ENCODE results near the gene PCDHB9. TPM values are rescaled to one million over a fixed set of nuclear protein-coding genes. Genes with fewer than 3 reads are reported as not detected.
"Not testable (repeated sequence)": the region's sequence is repeated elsewhere in the genome, so short reads cannot be mapped to it uniquely, and the experiment has no call there.

PCDHB9 gene
- total RNA-seq, 5 donors from 2014 or later (not counting 1 experiment from before 2014, with no cell fraction given), result 0.09 to 0.26 (median 0.23) TPM; not detected in 2

- H3K27ac ChIP-seq (ENCODE audit: low read length); H3K27ac Mint-ChIP-seq; H3K36me3 Mint-ChIP-seq; H3K9me3 ChIP-seq; CTCF ChIA-PET; POLR2A ChIA-PET; H3K4me3 ChIP-seq (ENCODE audit: control insufficient read depth in 1 of 2, extremely low read depth in 1 of 2, low read length in 1 of 2); H3K36me3 ChIP-seq (ENCODE audit: control insufficient read depth in 2 of 2, extremely low read depth in 1 of 2, insufficient read depth in 1 of 2, low read length in 1 of 2); H3K4me3 Mint-ChIP-seq; ATAC-seq (replicated peaks in 1 of 4); DNase-seq; H3K4me1 ChIP-seq (ENCODE audit: control insufficient read depth in 1 of 2, extremely low read depth in 1 of 2, insufficient read depth in 2 of 2, low read length in 2 of 2): not testable (repeated sequence)
- peaks cover 4 to 14% (median 7%) of the 10 kb centered on the region in 3 donors for H3K4me1 Mint-ChIP-seq
- peaks cover 10 to 19% (median 16%) of the 10 kb centered on the region in 3 donors for H3K9me3 Mint-ChIP-seq
- H3K27me3 Mint-ChIP-seq, result peaks cover 56 to 62% of the 10 kb centered on the region in 2 donors
- peaks cover 5 to 27% of the 10 kb centered on the region in 2 experiments for H3K27me3 ChIP-seq (replicated peaks in 1 of 2; ENCODE audit: control insufficient read depth in 2 of 2, extremely low read depth in 1 of 2, insufficient read depth in 2 of 2, low read length in 1 of 2)
- 39% methylated on average over 21 of the region's 69 CpGs for WGBS (ENCODE audit: insufficient coverage)
Measured at GRCh38 chr5:141184117-141184855, 2.7 kb upstream of the PCDHB9 start.

- H3K4me3 Mint-ChIP-seq; H3K4me3 ChIP-seq (ENCODE audit: control insufficient read depth in 1 of 2, extremely low read depth in 1 of 2, low read length in 1 of 2); ATAC-seq (replicated peaks in 1 of 4); H3K36me3 ChIP-seq (ENCODE audit: control insufficient read depth in 2 of 2, extremely low read depth in 1 of 2, insufficient read depth in 1 of 2, low read length in 1 of 2); H3K4me1 ChIP-seq (ENCODE audit: control insufficient read depth in 1 of 2, extremely low read depth in 1 of 2, insufficient read depth in 2 of 2, low read length in 2 of 2); CTCF ChIA-PET; H3K9me3 ChIP-seq; H3K36me3 Mint-ChIP-seq; H3K27ac Mint-ChIP-seq; DNase-seq; POLR2A ChIA-PET; H3K27ac ChIP-seq (ENCODE audit: low read length): not testable (repeated sequence)
- WGBS (ENCODE audit: insufficient coverage), result 41% methylated on average over 3 of the region's 37 CpGs
- Mint-ChIP-seq H3K4me1 (peaks cover 4 to 14% (median 8%) of the 10 kb centered on the region in 3 donors), H3K27me3 (peaks cover 57 to 71% of the 10 kb centered on the region in 2 donors), H3K9me3 (peaks cover 18 to 22% (median 21%) of the 10 kb centered on the region in 3 donors)
- peaks cover 5 to 24% of the 10 kb centered on the region in 2 experiments for H3K27me3 ChIP-seq (replicated peaks in 1 of 2; ENCODE audit: control insufficient read depth in 2 of 2, extremely low read depth in 1 of 2, insufficient read depth in 2 of 2, low read length in 1 of 2)
Measured at GRCh38 chr5:141188682-141189081, 1.7 kb downstream of the PCDHB9 start.

DNA sequence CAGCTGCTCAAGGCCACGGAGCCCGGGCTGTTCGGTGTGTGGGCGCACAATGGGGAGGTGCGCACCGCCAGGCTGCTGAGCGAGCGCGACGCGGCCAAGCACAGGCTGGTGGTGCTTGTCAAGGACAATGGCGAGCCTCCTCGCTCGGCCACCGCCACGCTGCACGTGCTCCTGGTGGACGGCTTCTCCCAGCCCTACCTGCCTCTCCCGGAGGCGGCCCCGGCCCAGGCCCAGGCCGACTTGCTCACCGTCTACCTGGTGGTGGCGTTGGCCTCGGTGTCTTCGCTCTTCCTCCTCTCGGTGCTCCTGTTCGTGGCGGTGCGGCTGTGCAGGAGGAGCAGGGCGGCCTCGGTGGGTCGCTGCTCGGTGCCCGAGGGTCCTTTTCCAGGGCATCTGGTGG, 2.2 kb downstream of the PCDHB9 start:
- POLR2A ChIA-PET; H3K4me1 ChIP-seq (ENCODE audit: control insufficient read depth in 1 of 2, extremely low read depth in 1 of 2, insufficient read depth in 2 of 2, low read length in 2 of 2); H3K9me3 ChIP-seq; H3K36me3 Mint-ChIP-seq; ATAC-seq (replicated peaks in 1 of 4); H3K4me3 ChIP-seq (ENCODE audit: control insufficient read depth in 1 of 2, extremely low read depth in 1 of 2, low read length in 1 of 2); DNase-seq; CTCF ChIA-PET; H3K36me3 ChIP-seq (ENCODE audit: control insufficient read depth in 2 of 2, extremely low read depth in 1 of 2, insufficient read depth in 1 of 2, low read length in 1 of 2); H3K27ac Mint-ChIP-seq; H3K4me3 Mint-ChIP-seq; H3K27ac ChIP-seq (ENCODE audit: low read length): not testable (repeated sequence)
- Mint-ChIP-seq H3K4me1 (peaks cover 4 to 14% (median 8%) of the 10 kb centered on the region in 3 donors), H3K27me3 (peaks cover 57 to 70% of the 10 kb centered on the region in 2 donors), H3K9me3 (peaks cover 18 to 22% (median 21%) of the 10 kb centered on the region in 3 donors)
- 67% methylated on average over 6 of the region's 35 CpGs for WGBS (ENCODE audit: insufficient coverage)
- peaks cover 5 to 24% of the 10 kb centered on the region in 2 experiments for H3K27me3 ChIP-seq (replicated peaks in 1 of 2; ENCODE audit: control insufficient read depth in 2 of 2, extremely low read depth in 1 of 2, insufficient read depth in 2 of 2, low read length in 1 of 2)

DNA sequence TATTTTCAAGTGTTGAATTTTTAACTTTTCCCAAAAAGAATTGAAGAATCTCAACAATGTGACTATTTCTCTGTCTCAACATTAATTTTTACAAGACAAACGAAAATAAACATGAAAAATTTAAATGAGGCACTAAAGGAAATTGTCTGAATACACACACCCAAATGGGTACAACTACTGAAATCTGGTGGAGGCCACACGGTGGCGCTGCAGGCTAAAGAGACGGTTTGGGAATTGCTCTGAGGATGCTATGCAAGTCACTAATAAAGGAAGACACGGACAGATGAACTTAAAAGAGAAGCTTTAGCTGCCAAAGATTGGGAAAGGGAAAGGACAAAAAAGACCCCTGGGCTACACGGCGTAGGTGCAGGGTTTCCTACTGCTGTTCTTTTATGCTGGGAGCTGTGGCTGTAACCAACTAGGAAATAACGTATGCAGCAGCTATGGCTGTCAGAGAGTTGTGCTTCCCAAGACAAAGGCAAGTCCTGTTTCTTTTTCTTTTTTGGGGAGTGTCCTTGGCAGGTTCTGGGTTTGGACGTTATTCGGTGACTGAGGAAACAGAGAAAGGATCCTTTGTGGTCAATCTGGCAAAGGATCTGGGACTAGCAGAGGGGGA, 5.3 kb downstream of the PCDHB9 start, which contains the start of gene PCDHB10:
Gene PCDHB10 (plus strand): TSS at position 244 of the 616 bp plus-strand sequence. CDS start 200 bp downstream, at position 444.
- peak in 4 of 35 experiments; percentile 8 to 24 (median 10) for DNase-seq
- H3K9me3 Mint-ChIP-seq, result peaks cover 21 to 35% (median 26%) of the 10 kb centered on the region in 3 donors
- 11% methylated on average over 6 of the region's 10 CpGs for WGBS (ENCODE audit: insufficient coverage)
- H3K4me3 Mint-ChIP-seq, result no peak within 1 kb of the TSS
- Histone ChIP-seq H3K36me3 (ENCODE audit: control insufficient read depth in 2 of 2, extremely low read depth in 1 of 2, insufficient read depth in 1 of 2, low read length in 1 of 2) (no peaks in the 10 kb centered on the region), H3K27me3 (replicated peaks in 1 of 2; ENCODE audit: control insufficient read depth in 2 of 2, extremely low read depth in 1 of 2, insufficient read depth in 2 of 2, low read length in 1 of 2) (peaks cover 2 to 21% of the 10 kb centered on the region in 2 experiments), H3K27ac (ENCODE audit: low read length) (no peak within 1 kb of the TSS), H3K4me1 (ENCODE audit: control insufficient read depth in 1 of 2, extremely low read depth in 1 of 2, insufficient read depth in 2 of 2, low read length in 2 of 2) (no peaks in the 10 kb centered on the region), H3K9me3 (peaks cover 2% of the 10 kb centered on the region), H3K4me3 (ENCODE audit: control insufficient read depth in 1 of 2, extremely low read depth in 1 of 2, low read length in 1 of 2) (no peak within 1 kb of the TSS)
- no peaks in the 10 kb centered on the region for H3K36me3 Mint-ChIP-seq
- peak within 1 kb of the TSS in 1 of 2 donors; percentile 10 for H3K27ac Mint-ChIP-seq
- ATAC-seq (replicated peaks in 1 of 4), result no peak
- ChIA-PET POLR2A (no interaction called here), CTCF (no interaction called here)
- peaks cover 38 to 57% of the 10 kb centered on the region in 2 donors for H3K27me3 Mint-ChIP-seq
- H3K4me1 Mint-ChIP-seq, result peaks cover under 1 to 4% (median 3%) of the 10 kb centered on the region in 3 donors

GRCh38 chr5:141194332-141194731, 7.4 kb downstream of the PCDHB9 start:
- no CpG with 5 or more reads among the region's 37 CpGs for WGBS (ENCODE audit: insufficient coverage)
- H3K27me3 Mint-ChIP-seq, result peaks cover 43 to 56% of the 10 kb centered on the region in 2 donors
- H3K4me1 ChIP-seq (ENCODE audit: control insufficient read depth in 1 of 2, extremely low read depth in 1 of 2, insufficient read depth in 2 of 2, low read length in 2 of 2); H3K4me3 Mint-ChIP-seq; H3K36me3 Mint-ChIP-seq; H3K36me3 ChIP-seq (ENCODE audit: control insufficient read depth in 2 of 2, extremely low read depth in 1 of 2, insufficient read depth in 1 of 2, low read length in 1 of 2); H3K4me3 ChIP-seq (ENCODE audit: control insufficient read depth in 1 of 2, extremely low read depth in 1 of 2, low read length in 1 of 2); DNase-seq; H3K27ac Mint-ChIP-seq; CTCF ChIA-PET; H3K27ac ChIP-seq (ENCODE audit: low read length); H3K9me3 ChIP-seq; ATAC-seq (replicated peaks in 1 of 4); H3K4me1 Mint-ChIP-seq; POLR2A ChIA-PET: not testable (repeated sequence)
- peaks cover 2 to 14% of the 10 kb centered on the region in 2 experiments for H3K27me3 ChIP-seq (replicated peaks in 1 of 2; ENCODE audit: control insufficient read depth in 2 of 2, extremely low read depth in 1 of 2, insufficient read depth in 2 of 2, low read length in 1 of 2)
- peaks cover 17 to 49% (median 28%) of the 10 kb centered on the region in 3 donors for H3K9me3 Mint-ChIP-seq

- ChIA-PET POLR2A (interaction anchor here in 1 of 2 donors (0.6 kb wide), 1 partner anchor 435 kb away, joined by 3 read pairs; no protein-coding TSS in a partner anchor), CTCF (interaction anchor here (0.7 to 1.2 kb wide), 2 partner anchors 10 to 367 kb away, joined by 3 to 5 read pairs; partner anchors contain the start of gene PCDHB9 (in 1 of the 2))
- ATAC-seq (replicated peaks in 1 of 4) (no peak), DNase-seq (no peak)
- Histone ChIP-seq H3K4me3 (ENCODE audit: control insufficient read depth in 1 of 2, extremely low read depth in 1 of 2, low read length in 1 of 2) (no peak overlapping the region), H3K36me3 (ENCODE audit: control insufficient read depth in 2 of 2, extremely low read depth in 1 of 2, insufficient read depth in 1 of 2, low read length in 1 of 2) (no peaks in the 10 kb centered on the region), H3K27ac (ENCODE audit: low read length) (no peak overlapping the region), H3K27me3 (replicated peaks in 1 of 2; ENCODE audit: control insufficient read depth in 2 of 2, extremely low read depth in 1 of 2, insufficient read depth in 2 of 2, low read length in 1 of 2) (peaks cover 0 to 10% of the 10 kb centered on the region in 2 experiments), H3K9me3 (peaks cover 5% of the 10 kb centered on the region), H3K4me1 (ENCODE audit: control insufficient read depth in 1 of 2, extremely low read depth in 1 of 2, insufficient read depth in 2 of 2, low read length in 2 of 2) (peaks cover 0 to 2% of the 10 kb centered on the region in 2 experiments)
- Mint-ChIP-seq H3K9me3 (peaks cover 17 to 57% (median 35%) of the 10 kb centered on the region in 3 donors), H3K4me3 (no peak overlapping the region), H3K27ac (no peak overlapping the region), H3K27me3 (peaks cover 46 to 60% of the 10 kb centered on the region in 2 donors), H3K4me1 (peaks cover 0 to 3% (median 0%) of the 10 kb centered on the region in 3 donors), H3K36me3 (no peaks in the 10 kb centered on the region)
- WGBS (ENCODE audit: insufficient coverage), result no CpG with 5 or more reads among the region's 3 CpGs
Measured at GRCh38 chr5:141196363-141196762, 9.4 kb downstream of the PCDHB9 start.

Measured in T-cell (primary cell).